MM.1S (cell line): Measurements from ENCODE around the gene STARD10.
"Not testable (repeated sequence)": the region's sequence is repeated elsewhere in the genome, so short reads cannot be mapped to it uniquely, and the experiment has no call there.

ENCODE experiments used
- DNase-seq: peaks from one replicate; pipeline ENCODE4 v3.0.0-alpha.2; 2015
- H2AFZ ChIP-seq: fragments of 300-600 bp; sonication (generic); 2 replicates; pipeline ENCODE4 v1.6.0; 2016; ENCODE audit warnings: antibody characterized with exemption, low read length
- H3F3A ChIP-seq: fragments of 300-600 bp; sonication (generic); 2 replicates; pipeline ENCODE4 v1.6.1; 2016; ENCODE audit warnings: mild to moderate bottlenecking, antibody characterized with exemption, low read length, moderate library complexity, mixed read lengths; ENCODE audit not compliant: insufficient read depth
- H3K27ac ChIP-seq: fragments of 300-600 bp; sonication (generic); 2 replicates; pipeline ENCODE4 v1.5.1; 2016; ENCODE audit warnings: mild to moderate bottlenecking, low read length
- H3K27me3 ChIP-seq: fragments of 300-600 bp; sonication (generic); replicated peaks from 2 replicates; pipeline ENCODE4 v1.6.0; 2016; ENCODE audit warnings: low read length; ENCODE audit not compliant: insufficient read depth
- H3K36me3 ChIP-seq: fragments of 300-600 bp; sonication (generic); replicated peaks from 2 replicates; pipeline ENCODE4 v1.6.1; 2016; ENCODE audit warnings: mild to moderate bottlenecking, low read length, mixed read lengths; ENCODE audit not compliant: insufficient read depth
- H3K4me1 ChIP-seq: fragments of 300-600 bp; sonication (generic); 2 replicates; pipeline ENCODE4 v1.6.1; 2016; ENCODE audit warnings: low read length, mixed read lengths
- H3K4me2 ChIP-seq: fragments of 300-600 bp; sonication (generic); 2 replicates; pipeline ENCODE4 v1.6.0; 2016; ENCODE audit warnings: low read depth, low read length
- H3K4me3 ChIP-seq: fragments of 300-600 bp; sonication (generic); 2 replicates; pipeline ENCODE4 v1.5.1; 2016; ENCODE audit warnings: low read length, mixed read lengths
- H3K79me2 ChIP-seq: fragments of 300-600 bp; sonication (generic); 2 replicates; pipeline ENCODE4 v1.6.1; 2016; ENCODE audit warnings: mixed run types, low read length, mixed read lengths
- H3K9ac ChIP-seq: fragments of 300-600 bp; sonication (generic); 2 replicates; pipeline ENCODE4 v1.6.1; 2016; ENCODE audit warnings: low read length, mixed read lengths
- H3K9me2 ChIP-seq: fragments of 300-600 bp; sonication (generic); replicated peaks from 2 replicates; pipeline ENCODE4 v1.6.1; 2016; ENCODE audit warnings: mild to moderate bottlenecking, low read length, mixed read lengths; ENCODE audit not compliant: insufficient read depth
- H3K9me3 ChIP-seq: fragments of 300-600 bp; sonication (generic); replicated peaks from 2 replicates; pipeline ENCODE4 v1.6.1; 2016; ENCODE audit warnings: mild to moderate bottlenecking, low read length, mixed read lengths; ENCODE audit not compliant: insufficient read depth
- H4K20me1 ChIP-seq: fragments of 300-600 bp; sonication (generic); 2 replicates; pipeline ENCODE4 v1.6.1; 2016; ENCODE audit warnings: mild to moderate bottlenecking, low read length, moderate library complexity, mixed read lengths; ENCODE audit not compliant: insufficient read depth
- EZH2 ChIP-seq: fragments of 300-600 bp; sonication (generic); optimal IDR thresholded peaks from 2 replicates; pipeline ENCODE3; 2017; ENCODE audit warnings: low read depth, mild to moderate bottlenecking, antibody characterized with exemption, low read length, mixed read lengths
- EZH2phosphoT487 ChIP-seq: fragments of 300-600 bp; sonication (generic); IDR thresholded peaks from 2 replicates; pipeline ENCODE4 v1.6.1; 2018; ENCODE audit warnings: antibody characterized with exemption, low read length
- TF ChIP-seq, protein P1 (sequence below): fragments of 300-600 bp; sonication (generic); IDR thresholded peaks from 2 replicates; pipeline ENCODE4 v1.5.1; 2016; ENCODE audit warnings: antibody characterized with exemption, low read length, mixed read lengths

STARD10 gene

DNA sequence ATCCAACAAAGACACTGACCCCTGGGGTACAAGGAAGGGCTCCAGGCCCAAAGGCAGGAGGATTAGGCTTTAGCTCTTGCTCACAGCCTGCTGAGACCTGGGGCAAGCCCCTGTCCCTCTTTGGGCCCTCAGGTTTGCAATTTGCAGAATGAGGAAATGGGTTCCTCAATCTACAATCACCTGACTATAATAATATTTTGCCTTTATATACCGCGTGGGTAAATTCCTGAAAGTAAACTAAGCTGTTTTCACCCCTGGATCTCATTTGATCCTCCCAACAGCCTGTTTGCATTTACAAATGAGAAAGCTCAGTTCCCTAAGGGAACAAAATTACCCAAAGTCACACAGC, 797 bp downstream of the STARD10 start:
- H3K4me2 ChIP-seq: peak overlapping the region; percentile 60; the same call in 1 of the 2 replicates
- H3K79me2 ChIP-seq: no peaks in the 10 kb centered on the region
- H2AFZ ChIP-seq: peak overlapping the region; percentile 67
- no peaks in the 10 kb centered on the region for H3K9me2 ChIP-seq
- 0 out of 2 replicates have a peak, but pooled peaks cover 4% of the 10 kb centered on the region for H3F3A ChIP-seq
- no peaks in the 10 kb centered on the region for H3K27me3 ChIP-seq
- no peak for TF ChIP-seq EZH2
- TF ChIP-seq, protein P1, sequence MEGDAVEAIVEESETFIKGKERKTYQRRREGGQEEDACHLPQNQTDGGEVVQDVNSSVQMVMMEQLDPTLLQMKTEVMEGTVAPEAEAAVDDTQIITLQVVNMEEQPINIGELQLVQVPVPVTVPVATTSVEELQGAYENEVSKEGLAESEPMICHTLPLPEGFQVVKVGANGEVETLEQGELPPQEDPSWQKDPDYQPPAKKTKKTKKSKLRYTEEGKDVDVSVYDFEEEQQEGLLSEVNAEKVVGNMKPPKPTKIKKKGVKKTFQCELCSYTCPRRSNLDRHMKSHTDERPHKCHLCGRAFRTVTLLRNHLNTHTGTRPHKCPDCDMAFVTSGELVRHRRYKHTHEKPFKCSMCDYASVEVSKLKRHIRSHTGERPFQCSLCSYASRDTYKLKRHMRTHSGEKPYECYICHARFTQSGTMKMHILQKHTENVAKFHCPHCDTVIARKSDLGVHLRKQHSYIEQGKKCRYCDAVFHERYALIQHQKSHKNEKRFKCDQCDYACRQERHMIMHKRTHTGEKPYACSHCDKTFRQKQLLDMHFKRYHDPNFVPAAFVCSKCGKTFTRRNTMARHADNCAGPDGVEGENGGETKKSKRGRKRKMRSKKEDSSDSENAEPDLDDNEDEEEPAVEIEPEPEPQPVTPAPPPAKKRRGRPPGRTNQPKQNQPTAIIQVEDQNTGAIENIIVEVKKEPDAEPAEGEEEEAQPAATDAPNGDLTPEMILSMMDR: no peak
- TF ChIP-seq EZH2phosphoT487: no peak
- no peak for DNase-seq
- H3K4me1 ChIP-seq: peaks cover 13% of the 10 kb centered on the region
- no peak overlapping the region for H3K27ac ChIP-seq
- no peaks in the 10 kb centered on the region for H3K36me3 ChIP-seq
- H4K20me1 ChIP-seq: no peaks in the 10 kb centered on the region
- no peaks in the 10 kb centered on the region for H3K9me3 ChIP-seq
- H3K4me3 ChIP-seq: no peak overlapping the region
- H3K9ac ChIP-seq: no peak overlapping the region

DNA sequence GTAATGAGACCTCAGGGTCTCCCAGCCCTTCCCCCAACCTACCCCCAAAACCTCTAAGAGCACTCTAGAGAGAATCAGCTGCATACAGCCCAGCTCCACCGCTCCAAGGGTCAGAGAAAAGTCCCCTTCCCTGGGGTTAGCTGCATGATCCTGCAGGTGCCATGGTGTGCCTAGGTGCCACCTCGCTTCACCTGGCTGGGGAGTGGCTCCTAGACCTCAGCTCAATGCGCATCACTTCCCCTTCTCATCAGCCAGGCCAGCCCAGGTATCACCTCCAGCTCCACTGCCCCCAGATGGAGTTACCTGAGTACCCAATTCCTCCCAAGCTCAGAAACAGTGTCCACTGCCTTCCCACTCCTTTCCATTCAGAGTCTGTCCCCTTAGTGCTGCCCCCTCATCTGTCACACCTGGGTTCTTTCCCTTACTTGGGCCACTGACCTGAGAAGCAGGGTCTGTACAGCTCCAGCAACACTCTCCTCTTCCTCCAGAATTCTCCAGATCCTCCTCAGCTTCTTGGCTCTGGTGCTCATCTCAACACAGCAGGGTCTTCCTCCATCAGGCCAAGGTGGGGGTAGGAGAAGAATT, 1.3 kb downstream of the STARD10 start:
- no peaks in the 10 kb centered on the region for H3K9me3 ChIP-seq
- H3K27me3 ChIP-seq: no peaks in the 10 kb centered on the region
- H3K4me1 ChIP-seq: peaks cover 13% of the 10 kb centered on the region
- H3K27ac ChIP-seq: no peak overlapping the region
- H3K79me2 ChIP-seq: no peaks in the 10 kb centered on the region
- no peak overlapping the region for H2AFZ ChIP-seq
- H3K36me3 ChIP-seq: no peaks in the 10 kb centered on the region
- no peak for DNase-seq
- H3F3A ChIP-seq: 0 out of 2 replicates have a peak, but pooled peaks cover 4% of the 10 kb centered on the region
- H4K20me1 ChIP-seq: no peaks in the 10 kb centered on the region
- TF ChIP-seq EZH2phosphoT487 (no peak), EZH2 (no peak)
- TF ChIP-seq, protein P1: no peak
- no peak overlapping the region for H3K9ac ChIP-seq
- no peak overlapping the region for H3K4me2 ChIP-seq
- H3K4me3 ChIP-seq: no peak overlapping the region
- no peaks in the 10 kb centered on the region for H3K9me2 ChIP-seq

DNA sequence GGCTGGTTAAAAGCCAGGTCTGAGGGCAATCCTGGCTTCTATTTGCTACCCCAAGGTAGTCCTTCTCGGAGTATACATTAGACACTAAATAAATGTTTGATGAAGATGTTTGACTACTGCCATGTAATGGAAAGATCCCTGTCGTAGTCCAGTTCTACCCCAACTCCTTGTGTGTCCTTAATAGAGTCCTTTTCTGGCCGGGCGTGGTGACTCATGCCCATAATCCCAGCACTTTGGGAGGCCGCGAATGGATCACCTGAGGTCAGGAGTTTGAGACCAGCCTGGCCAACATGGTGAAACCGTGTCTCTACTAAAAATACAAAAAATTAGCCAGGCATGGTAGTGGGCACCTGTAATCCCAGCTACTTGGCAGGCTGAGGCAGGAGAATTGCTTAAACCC, 2.6 kb downstream of the STARD10 start:
- not testable (repeated sequence) for H4K20me1 ChIP-seq, H3K4me2 ChIP-seq, H3F3A ChIP-seq, H3K36me3 ChIP-seq, H2AFZ ChIP-seq, H3K9me3 ChIP-seq, H3K9ac ChIP-seq, H3K4me3 ChIP-seq, H3K9me2 ChIP-seq, DNase-seq, H3K27me3 ChIP-seq, H3K79me2 ChIP-seq, H3K27ac ChIP-seq
- H3K4me1 ChIP-seq: peaks cover 13% of the 10 kb centered on the region

DNA sequence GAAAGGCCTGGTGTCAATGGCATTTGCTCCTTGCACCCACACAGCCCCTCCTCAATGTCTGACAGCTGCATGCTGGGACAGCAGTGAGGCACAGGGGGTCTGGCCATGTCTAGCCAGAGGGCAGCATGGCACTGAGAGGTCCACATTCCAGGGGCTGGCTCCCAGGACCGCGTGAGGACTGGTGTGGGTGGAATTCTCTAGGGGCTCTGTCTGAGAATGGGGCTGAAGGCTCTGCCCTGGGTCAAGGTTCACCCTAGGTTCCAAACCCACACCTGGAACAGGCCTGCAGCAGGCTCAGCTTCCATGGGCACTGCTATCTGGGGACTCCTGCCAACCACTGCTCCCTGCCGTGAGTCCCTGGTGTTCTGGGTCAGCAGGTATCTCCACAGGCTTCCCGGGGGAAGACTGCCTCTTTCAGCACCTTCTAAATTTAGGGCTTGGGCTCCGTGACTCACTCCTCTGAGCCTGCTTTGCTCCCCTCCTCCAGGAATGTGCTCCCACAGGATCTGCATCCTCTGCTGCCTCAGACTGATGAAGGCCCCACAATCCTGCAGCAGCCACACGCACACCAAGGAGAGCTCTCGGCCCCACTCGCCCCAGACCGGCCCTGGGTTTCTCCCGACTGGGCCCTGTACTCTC, 4.2 kb downstream of the STARD10 start:
- Histone ChIP-seq H3K79me2 (no peaks in the 10 kb centered on the region), H3K4me2 (no peak overlapping the region), H3F3A (0 out of 2 replicates have a peak, but pooled peaks cover 3% of the 10 kb centered on the region), H3K9ac (no peak overlapping the region), H3K9me3 (no peaks in the 10 kb centered on the region), H3K36me3 (no peaks in the 10 kb centered on the region), H3K4me1 (peaks cover 11% of the 10 kb centered on the region), H4K20me1 (no peaks in the 10 kb centered on the region), H3K4me3 (no peak overlapping the region), H2AFZ (no peak overlapping the region), H3K27ac (no peak overlapping the region), H3K9me2 (no peaks in the 10 kb centered on the region), H3K27me3 (no peaks in the 10 kb centered on the region)
- no peak for DNase-seq
- TF ChIP-seq EZH2phosphoT487 (no peak), EZH2 (no peak)
- TF ChIP-seq, protein P1: no peak
